K562 (cell line): ENCODE data around the gene PARD3B.

Experiments used
- POLR2AphosphoS5 ChIP-seq: IDR thresholded peaks from 2 replicates; pipeline ENCODE4 v1.6.1; 2011; ENCODE audit warnings: mild to moderate bottlenecking, low read depth, low read length, moderate library complexity; ENCODE audit not compliant: control insufficient read depth, insufficient read depth
- TF ChIP-seq, protein P1 (sequence below), 2 experiments: fragments of 450-650 bp in 1 of 2; IDR thresholded peaks; 2 replicates each; pipeline ENCODE4 v1.6.1; 2011 to 2017; ENCODE audit warnings: low read depth in 2 of 2, antibody characterized with exemption in 1 of 2, borderline replicate concordance in 1 of 2, low read length in 1 of 2, mild to moderate bottlenecking in 1 of 2, mixed read lengths in 1 of 2; ENCODE audit not compliant: control insufficient read depth in 1 of 2
- TF ChIP-seq, protein P2 (sequence below), 3 experiments: IDR thresholded peaks in 2 of 3; conservative IDR thresholded peaks in 1 of 3; 2 replicates each; pipeline ENCODE4 v1.5.1; 2011 to 2012; ENCODE audit warnings: low read length in 3 of 3, mild to moderate bottlenecking in 3 of 3, control low read depth in 2 of 3, improper control_type of control experiment in 1 of 3, inconsistent platforms in 1 of 3, low read depth in 1 of 3, mixed read lengths in 1 of 3, moderate library complexity in 1 of 3; ENCODE audit not compliant: insufficient read depth in 2 of 3
- TF ChIP-seq, protein P3 (sequence below): fragments of 450-650 bp; conservative IDR thresholded peaks from 2 replicates; pipeline ENCODE4 v1.6.1; 2016; ENCODE audit warnings: missing genetic modification characterization, low read depth, mild to moderate bottlenecking, missing compliant biosample characterization, moderate library complexity

DNA sequence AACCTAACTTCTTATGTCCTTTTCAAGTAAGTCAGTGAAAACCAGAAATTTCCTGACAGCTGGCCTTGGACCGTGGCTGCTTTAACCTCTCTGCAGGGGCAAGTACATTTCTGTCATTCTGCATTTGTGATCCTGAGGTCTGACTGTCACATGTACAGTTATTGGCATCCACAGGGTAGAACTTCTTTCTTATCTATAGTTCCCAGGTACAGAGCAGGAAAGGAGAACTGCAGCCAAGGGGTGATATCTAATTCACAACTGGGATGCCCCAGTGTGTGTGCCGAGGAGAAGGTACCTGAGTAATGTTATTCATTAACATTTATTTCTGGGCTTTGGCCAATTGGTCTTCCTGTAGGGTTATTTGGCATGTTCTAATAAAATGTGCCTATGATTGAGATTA is 468.9 kb downstream of the PARD3B start:
- no peak for TF ChIP-seq POLR2AphosphoS5
- TF ChIP-seq, protein P1, sequence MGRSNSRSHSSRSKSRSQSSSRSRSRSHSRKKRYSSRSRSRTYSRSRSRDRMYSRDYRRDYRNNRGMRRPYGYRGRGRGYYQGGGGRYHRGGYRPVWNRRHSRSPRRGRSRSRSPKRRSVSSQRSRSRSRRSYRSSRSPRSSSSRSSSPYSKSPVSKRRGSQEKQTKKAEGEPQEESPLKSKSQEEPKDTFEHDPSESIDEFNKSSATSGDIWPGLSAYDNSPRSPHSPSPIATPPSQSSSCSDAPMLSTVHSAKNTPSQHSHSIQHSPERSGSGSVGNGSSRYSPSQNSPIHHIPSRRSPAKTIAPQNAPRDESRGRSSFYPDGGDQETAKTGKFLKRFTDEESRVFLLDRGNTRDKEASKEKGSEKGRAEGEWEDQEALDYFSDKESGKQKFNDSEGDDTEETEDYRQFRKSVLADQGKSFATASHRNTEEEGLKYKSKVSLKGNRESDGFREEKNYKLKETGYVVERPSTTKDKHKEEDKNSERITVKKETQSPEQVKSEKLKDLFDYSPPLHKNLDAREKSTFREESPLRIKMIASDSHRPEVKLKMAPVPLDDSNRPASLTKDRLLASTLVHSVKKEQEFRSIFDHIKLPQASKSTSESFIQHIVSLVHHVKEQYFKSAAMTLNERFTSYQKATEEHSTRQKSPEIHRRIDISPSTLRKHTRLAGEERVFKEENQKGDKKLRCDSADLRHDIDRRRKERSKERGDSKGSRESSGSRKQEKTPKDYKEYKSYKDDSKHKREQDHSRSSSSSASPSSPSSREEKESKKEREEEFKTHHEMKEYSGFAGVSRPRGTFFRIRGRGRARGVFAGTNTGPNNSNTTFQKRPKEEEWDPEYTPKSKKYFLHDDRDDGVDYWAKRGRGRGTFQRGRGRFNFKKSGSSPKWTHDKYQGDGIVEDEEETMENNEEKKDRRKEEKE (IDR thresholded peaks at IDR 0.05; ENCODE audit: borderline replicate concordance in 1 of 2, control insufficient read depth in 1 of 2, low read depth in 2 of 2, low read length in 1 of 2): no peak
- TF ChIP-seq, protein P2, sequence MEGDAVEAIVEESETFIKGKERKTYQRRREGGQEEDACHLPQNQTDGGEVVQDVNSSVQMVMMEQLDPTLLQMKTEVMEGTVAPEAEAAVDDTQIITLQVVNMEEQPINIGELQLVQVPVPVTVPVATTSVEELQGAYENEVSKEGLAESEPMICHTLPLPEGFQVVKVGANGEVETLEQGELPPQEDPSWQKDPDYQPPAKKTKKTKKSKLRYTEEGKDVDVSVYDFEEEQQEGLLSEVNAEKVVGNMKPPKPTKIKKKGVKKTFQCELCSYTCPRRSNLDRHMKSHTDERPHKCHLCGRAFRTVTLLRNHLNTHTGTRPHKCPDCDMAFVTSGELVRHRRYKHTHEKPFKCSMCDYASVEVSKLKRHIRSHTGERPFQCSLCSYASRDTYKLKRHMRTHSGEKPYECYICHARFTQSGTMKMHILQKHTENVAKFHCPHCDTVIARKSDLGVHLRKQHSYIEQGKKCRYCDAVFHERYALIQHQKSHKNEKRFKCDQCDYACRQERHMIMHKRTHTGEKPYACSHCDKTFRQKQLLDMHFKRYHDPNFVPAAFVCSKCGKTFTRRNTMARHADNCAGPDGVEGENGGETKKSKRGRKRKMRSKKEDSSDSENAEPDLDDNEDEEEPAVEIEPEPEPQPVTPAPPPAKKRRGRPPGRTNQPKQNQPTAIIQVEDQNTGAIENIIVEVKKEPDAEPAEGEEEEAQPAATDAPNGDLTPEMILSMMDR (IDR thresholded peaks at IDR 0.05 in 2 of 3, conservative IDR thresholded peaks at IDR 0.05 in 1 of 3; ENCODE audit: insufficient read depth in 2 of 3, low read depth in 1 of 3, low read length in 3 of 3): no peak
- TF ChIP-seq, protein P3, sequence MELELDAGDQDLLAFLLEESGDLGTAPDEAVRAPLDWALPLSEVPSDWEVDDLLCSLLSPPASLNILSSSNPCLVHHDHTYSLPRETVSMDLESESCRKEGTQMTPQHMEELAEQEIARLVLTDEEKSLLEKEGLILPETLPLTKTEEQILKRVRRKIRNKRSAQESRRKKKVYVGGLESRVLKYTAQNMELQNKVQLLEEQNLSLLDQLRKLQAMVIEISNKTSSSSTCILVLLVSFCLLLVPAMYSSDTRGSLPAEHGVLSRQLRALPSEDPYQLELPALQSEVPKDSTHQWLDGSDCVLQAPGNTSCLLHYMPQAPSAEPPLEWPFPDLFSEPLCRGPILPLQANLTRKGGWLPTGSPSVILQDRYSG: no peak
